ENCODE results near the gene GNG13.

The GNG13 gene

DNA sequence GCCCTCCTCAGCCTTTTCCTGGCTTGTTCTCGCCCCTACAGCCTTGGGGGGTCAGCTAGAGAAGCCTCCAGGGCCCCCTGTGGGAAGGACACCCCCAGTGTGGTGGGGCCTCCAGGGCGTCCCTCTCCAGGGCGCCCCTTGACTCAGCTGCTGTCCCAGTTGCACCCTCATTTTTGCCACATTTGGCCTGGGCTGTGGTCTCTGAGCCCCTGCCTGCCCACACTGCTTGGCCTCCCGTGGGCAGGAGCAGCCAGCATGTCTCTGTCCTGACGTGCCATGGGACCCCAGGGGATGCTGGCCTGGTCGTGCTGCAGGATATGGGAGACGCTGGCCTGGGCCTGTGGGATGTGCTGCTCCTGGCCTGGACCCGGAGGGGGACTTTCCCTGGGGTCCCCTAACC is 7.1 kb downstream of the GNG13 start:
- DNase-seq, result no peak

DNA sequence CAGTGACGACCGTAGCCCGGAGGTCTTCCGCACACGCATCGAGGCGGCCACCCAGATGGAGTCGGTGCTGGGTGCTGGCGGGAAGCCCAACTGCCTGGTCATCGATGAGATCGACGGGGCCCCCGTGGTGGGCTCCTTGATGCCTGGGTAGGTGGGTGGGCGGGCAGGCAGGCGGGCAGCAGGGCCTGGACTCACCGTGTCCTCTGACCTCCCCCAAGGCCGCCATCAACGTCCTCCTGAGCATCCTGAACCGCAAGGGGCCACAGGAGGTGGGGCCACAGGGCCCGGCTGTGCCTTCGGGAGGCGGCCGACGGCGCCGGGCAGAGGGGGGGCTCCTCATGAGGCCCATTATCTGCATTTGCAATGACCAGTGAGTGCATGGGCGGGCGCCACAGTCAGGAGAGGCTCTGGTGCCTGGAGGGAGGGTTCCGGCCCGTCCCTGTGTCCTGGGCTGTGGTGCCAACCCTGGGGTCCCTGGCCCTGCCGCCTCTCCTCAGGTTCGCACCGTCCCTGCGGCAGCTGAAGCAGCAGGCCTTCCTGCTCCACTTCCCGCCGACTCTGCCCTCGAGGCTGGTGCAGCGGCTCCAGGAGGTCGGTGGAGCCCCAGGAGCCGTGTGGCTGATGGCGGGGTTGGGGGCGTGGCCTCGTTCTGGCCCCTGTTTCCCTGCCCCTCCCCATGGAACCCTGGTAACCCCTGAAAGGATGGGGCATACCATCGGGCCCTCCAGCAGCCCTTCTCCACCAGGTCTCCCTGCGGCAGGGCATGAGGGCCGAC is 8.1 kb downstream of the GNG13 start:
- no peak for DNase-seq

- DNase-seq, result no peak
Observed at GRCh38 chr16:791131-791530, 9.4 kb downstream of the GNG13 start.

DNA sequence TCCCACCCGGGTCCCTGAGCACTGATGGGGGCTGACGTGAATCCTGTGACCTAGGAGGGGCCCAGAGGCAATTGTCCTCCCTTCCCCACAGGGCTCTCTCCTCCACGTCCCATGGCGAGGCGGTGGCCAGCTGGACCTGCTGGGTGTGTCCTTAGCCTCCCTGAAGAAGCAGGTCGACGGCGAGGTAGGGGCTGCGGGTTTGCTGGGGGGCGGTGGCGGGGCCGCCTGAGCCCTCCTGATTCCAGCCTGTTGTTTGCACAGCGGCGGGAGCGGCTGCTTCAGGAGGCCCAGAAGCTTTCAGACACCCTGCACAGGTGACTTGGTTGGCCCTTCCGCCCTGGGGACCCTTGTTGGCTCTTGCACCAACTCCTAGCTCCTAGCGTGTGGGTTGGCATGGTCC is 10.4 kb downstream of the GNG13 start:
- DNase-seq, result no peak

GRCh38 chr16:789191-789850 is 11.2 kb downstream of the GNG13 start:
- no peak for DNase-seq

GRCh38 chr16:788399-789126 is 12.0 kb downstream of the GNG13 start, which contains the start of gene CHTF18:
Gene CHTF18 (plus strand): TSS chr16:788620. CDS start chr16:788685, 65 bp downstream.
- peak; percentile 91 for DNase-seq

- DNase-seq, result no peak
Observed at GRCh38 chr16:787978-788398, 12.5 kb downstream of the GNG13 start, which contains the start of gene RPUSD1. Gene RPUSD1 (minus strand): TSS chr16:788381. CDS start chr16:787737, 644 bp downstream.

- no peak for DNase-seq
Observed at GRCh38 chr16:787321-787966, 13.1 kb downstream of the GNG13 start.

- peak; percentile 69 for DNase-seq
Observed at GRCh38 chr16:785563-786535, 14.7 kb downstream of the GNG13 start.

- DNase-seq, result no peak
Observed at GRCh38 chr16:784431-784830, 16.1 kb downstream of the GNG13 start.

DNA sequence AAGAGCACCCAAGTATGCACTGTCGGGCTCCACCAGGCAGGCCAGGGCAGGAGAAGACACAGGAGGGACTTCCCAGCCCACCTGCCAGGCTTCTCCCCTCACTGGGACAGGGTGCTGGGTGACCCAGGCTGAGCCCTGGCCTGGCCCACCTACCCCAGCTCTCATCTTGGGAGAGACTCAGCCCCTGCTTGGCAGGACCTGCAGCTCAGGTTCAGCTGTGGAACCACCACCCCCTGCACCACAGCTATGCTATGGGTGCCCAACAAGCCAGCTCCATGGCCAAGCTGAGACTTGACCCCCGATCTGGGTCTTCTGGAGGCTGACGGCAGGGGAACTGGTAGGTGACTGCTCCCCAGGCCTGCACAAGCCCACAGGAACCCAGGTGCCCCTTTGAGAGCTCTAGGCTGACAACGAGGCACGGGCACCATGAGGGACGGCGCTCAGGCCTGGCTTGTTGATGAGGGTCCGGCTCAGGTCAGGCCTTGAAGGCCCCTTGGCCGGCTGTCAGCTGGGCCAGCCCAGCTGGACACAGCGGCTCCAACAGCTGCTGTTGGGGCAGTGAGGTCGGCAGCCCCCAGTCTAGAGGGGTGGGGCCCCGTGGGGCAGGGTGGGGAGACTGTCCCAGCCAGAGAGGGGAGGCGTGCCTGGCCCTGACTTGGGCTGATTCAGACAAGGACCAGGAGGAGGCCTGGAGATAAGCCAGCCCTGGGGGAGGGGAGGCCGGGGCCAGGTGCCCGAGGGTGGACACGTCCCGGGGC is 17.0 kb downstream of the GNG13 start:
- no peak for DNase-seq

DNA sequence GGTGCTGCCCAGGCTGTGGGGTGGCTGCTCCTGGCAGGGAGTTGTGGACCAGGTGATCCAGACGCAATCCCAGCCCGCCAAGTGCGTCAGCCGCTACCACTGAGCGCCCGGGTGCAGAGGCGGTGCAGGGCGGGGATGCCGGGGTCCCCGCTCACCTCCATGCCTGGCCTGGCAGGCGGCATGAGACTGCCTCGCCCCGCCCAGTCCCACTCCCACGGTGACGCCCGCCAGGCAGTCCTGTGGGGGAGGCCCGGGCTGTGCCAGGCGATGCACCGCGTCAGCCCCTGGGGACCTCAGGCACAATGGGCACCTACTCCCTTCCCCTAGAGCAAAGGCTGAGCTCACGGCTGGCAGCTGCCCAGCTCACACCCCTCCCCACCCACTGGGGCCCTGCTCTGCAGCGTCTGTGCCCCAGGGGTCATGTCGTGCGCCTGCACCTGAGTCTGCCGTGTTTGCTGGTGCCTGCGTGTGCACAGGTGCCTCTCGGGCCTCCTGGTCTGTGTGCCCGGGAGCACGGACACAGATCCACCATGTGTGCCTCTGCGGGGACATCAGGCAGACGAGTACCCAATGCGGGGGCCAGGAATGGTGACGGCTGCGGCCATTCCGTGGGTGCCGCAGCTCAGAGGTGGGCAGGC is 17.6 kb downstream of the GNG13 start:
- no peak for DNase-seq

DNA sequence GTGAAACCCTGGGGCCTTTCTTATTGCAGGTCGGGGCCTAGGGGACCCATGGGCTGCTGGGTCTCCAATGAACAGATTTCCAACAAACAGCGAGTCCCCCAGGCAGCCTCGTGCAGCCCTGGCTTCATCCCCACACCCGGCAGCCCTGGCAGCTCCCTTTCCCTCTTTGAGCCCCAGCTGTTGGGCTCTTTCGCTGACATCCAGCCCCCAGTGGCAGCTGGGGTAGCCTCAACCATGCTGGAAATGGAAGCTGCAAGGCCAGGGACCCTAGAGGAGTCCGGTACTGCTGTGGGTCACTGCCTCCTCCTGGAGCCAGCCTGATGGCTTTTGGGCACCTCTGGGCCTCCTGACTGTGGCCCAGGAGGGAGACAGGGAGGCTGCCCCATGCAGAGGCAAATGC is 18.3 kb downstream of the GNG13 start:
- DNase-seq, result no peak

GRCh38 chr16:781346-782010 is 19.1 kb downstream of the GNG13 start:
- DNase-seq, result no peak

- no peak for DNase-seq
Observed at GRCh38 chr16:780296-780695, 20.2 kb downstream of the GNG13 start.

DNA sequence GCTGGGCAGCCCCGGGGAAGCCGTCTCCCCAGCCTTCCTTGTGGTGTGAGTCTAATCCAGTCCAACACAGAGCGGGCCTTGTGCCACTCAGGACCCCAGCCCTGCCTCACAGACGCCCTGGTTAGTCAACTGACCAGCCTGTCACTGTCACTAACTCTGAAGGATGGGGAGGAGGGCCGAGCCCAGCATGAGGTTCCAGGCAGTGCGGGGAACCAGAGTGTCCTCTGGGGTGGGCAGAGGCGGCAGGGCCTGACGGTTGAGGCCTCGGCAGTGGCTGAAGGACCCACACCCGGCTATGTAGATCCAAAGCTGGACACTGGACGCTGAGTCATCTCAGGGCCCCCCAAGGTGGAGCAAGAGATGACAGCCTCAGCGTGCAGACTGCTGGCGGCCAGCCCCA is 21.0 kb downstream of the GNG13 start:
- DNase-seq, result no peak

GRCh38 chr16:778909-779527 is 21.5 kb downstream of the GNG13 start:
- no peak for DNase-seq

DNA sequence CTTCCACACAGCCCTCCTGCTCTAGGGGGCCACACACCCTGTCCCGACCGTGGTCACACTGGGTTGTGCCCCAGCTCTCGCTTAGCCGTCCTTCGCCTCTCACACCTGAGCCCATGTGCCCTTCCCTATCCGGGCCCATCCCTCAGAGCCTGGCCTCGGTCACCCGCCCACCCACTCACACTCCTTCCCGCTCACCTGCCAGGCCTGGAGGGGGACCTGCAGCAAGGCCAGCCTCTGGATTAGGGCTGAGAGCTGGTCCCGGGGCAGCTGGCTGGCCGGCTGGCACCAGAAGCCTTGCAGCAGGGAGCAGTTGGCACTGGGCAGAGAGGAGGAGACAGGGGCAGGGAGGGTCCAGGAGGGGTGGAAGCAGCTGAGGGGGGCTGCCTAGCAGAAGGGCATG is 22.1 kb downstream of the GNG13 start:
- no peak for DNase-seq

DNA sequence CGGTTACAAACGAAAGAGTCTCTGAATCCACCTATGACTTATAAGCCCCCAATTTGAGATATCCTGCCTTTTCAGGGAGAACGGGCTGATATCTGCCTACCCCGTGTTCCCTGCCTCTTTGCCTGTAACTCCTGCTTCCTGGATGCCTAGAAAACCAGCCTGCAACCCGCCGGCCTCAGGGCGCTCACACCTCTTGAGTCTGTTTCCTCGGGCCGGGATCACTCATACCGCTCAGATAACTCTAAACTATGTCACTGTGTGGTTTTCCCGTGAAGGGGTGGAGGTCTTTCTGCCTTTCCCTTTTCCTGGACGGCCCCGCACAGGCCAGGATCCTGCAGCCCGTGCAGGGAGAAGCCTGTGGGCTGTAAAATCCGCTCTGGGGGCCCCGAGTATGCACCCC is 22.7 kb downstream of the GNG13 start:
- no peak for DNase-seq

- DNase-seq, result no peak
Observed at GRCh38 chr16:776824-777223, 23.7 kb downstream of the GNG13 start.

All from activated T-cell treated with anti-CD3 and anti-CD28 coated beads for 4 hours (primary cell).